OCI-LY3 (cell line): Measurements from ENCODE around the gene SIVA1.

Experiments used
- H2AFZ ChIP-seq: fragments of 200-600, 300-600 bp; shearing (Covaris generic); 2 replicates; pipeline ENCODE4 v1.6.0; 2014; ENCODE audit warnings: antibody characterized with exemption, low read depth, low read length
- H3K27ac ChIP-seq: fragments of 200-600, 300-600 bp; sonication (generic); 2 replicates; pipeline ENCODE4 v1.5.1; 2014; ENCODE audit warnings: mild to moderate bottlenecking, low read length, moderate library complexity, mixed read lengths
- H3K27me3 ChIP-seq: fragments of 200-600, 300-600 bp; sonication (generic); 2 replicates; pipeline ENCODE4 v1.6.1; 2014; ENCODE audit warnings: low read depth, low read length, mixed read lengths
- H3K36me3 ChIP-seq: fragments of 200-600, 300-600 bp; sonication (generic); replicated peaks from 2 replicates; pipeline ENCODE3; 2014; ENCODE audit warnings: low read depth, low read length, mixed read lengths
- H3K4me1 ChIP-seq: fragments of 300-600, 200-600 bp; sonication (generic); 2 replicates; pipeline ENCODE4 v1.6.1; 2014; ENCODE audit warnings: low read length, mixed read lengths
- H3K4me2 ChIP-seq: fragments of 200-600, 300-600 bp; sonication (generic); 2 replicates; pipeline ENCODE4 v1.6.1; 2014; ENCODE audit warnings: low read length, mixed read lengths
- H3K4me3 ChIP-seq: fragments of 300-600, 200-600 bp; sonication (generic); 2 replicates; pipeline ENCODE4 v1.5.1; 2014; ENCODE audit warnings: antibody characterized with exemption, mild to moderate bottlenecking, low read length, moderate library complexity
- H3K79me2 ChIP-seq: fragments of 300-600, 200-600 bp; shearing (Covaris generic); 2 replicates; pipeline ENCODE4 v1.6.1; 2014; ENCODE audit warnings: mild to moderate bottlenecking, low read length, mixed read lengths
- H3K9ac ChIP-seq: fragments of 300-600, 200-600 bp; shearing (Covaris generic); 2 replicates; pipeline ENCODE4 v1.6.0; 2014; ENCODE audit warnings: mild to moderate bottlenecking, low read length, moderate library complexity
- H3K9me3 ChIP-seq: fragments of 200-600, 300-600 bp; shearing (Covaris generic); 2 replicates; pipeline ENCODE4 v1.6.1; 2014; ENCODE audit warnings: low read length, mixed read lengths; ENCODE audit not compliant: insufficient read depth
- H4K20me1 ChIP-seq: fragments of 200-600, 300-600 bp; sonication (generic); 2 replicates; pipeline ENCODE4 v1.6.1; 2016; ENCODE audit warnings: low read length, mixed read lengths; ENCODE audit not compliant: insufficient read depth
- CTCF ChIP-seq: fragments of 200-600, 300-600 bp; sonication (generic); IDR thresholded peaks from 2 replicates; pipeline ENCODE4 v1.5.1; 2014; ENCODE audit warnings: antibody characterized with exemption, low read length, low read depth
- EZH2phosphoT487 ChIP-seq: fragments of 200-600 bp; shearing (Covaris generic); IDR thresholded peaks from 2 replicates; pipeline ENCODE4 v1.6.1; 2018; ENCODE audit warnings: antibody characterized with exemption, mixed run types, low read depth

The SIVA1 gene

GRCh38 chr14:104766256-104766862 is 13.4 kb downstream of the SIVA1 start:
- no peak overlapping the region for H3K4me3 ChIP-seq
- no peak overlapping the region for H3K4me2 ChIP-seq
- no peaks in the 10 kb centered on the region for H3K9me3 ChIP-seq
- no peak overlapping the region for H3K27ac ChIP-seq
- H3K9ac ChIP-seq, result no peak overlapping the region
- H3K4me1 ChIP-seq, result 0 out of 2 replicates have a peak, but pooled peaks cover 2% of the 10 kb centered on the region
- peaks cover 22% of the 10 kb centered on the region for H3K36me3 ChIP-seq
- H3K27me3 ChIP-seq, result no peaks in the 10 kb centered on the region
- TF ChIP-seq EZH2phosphoT487 (no peak), CTCF (no peak)
- no peaks in the 10 kb centered on the region for H3K79me2 ChIP-seq
- no peaks in the 10 kb centered on the region for H4K20me1 ChIP-seq
- H2AFZ ChIP-seq, result no peak overlapping the region

GRCh38 chr14:104766863-104767633 is 14.1 kb downstream of the SIVA1 start:
- Histone ChIP-seq H3K4me2 (no peak overlapping the region), H3K9ac (no peak overlapping the region)

GRCh38 chr14:104767634-104767918 is 14.6 kb downstream of the SIVA1 start:
- no peak overlapping the region for H3K9ac ChIP-seq
- H3K4me3 ChIP-seq, result no peak overlapping the region

More at GRCh38 chr14:104766863-104767633, 14.1 kb downstream of the SIVA1 start:
- H3K4me3 ChIP-seq, result no peak overlapping the region
- no peak overlapping the region for H2AFZ ChIP-seq
- H3K4me1 ChIP-seq, result 0 out of 2 replicates have a peak, but pooled peaks cover 2% of the 10 kb centered on the region
- H3K27me3 ChIP-seq, result no peaks in the 10 kb centered on the region
- no peaks in the 10 kb centered on the region for H4K20me1 ChIP-seq
- H3K79me2 ChIP-seq, result no peaks in the 10 kb centered on the region
- H3K27ac ChIP-seq, result no peak overlapping the region
- TF ChIP-seq CTCF, result no peak
- TF ChIP-seq EZH2phosphoT487, result no peak
- peaks cover 26% of the 10 kb centered on the region for H3K36me3 ChIP-seq
- H3K9me3 ChIP-seq, result no peaks in the 10 kb centered on the region

More at GRCh38 chr14:104767634-104767918, 14.6 kb downstream of the SIVA1 start:
- Histone ChIP-seq H3K27ac (no peak overlapping the region), H4K20me1 (no peaks in the 10 kb centered on the region), H3K4me1 (0 out of 2 replicates have a peak, but pooled peaks cover 2% of the 10 kb centered on the region), H3K4me2 (no peak overlapping the region), H2AFZ (no peak overlapping the region), H3K9me3 (no peaks in the 10 kb centered on the region), H3K79me2 (no peaks in the 10 kb centered on the region), H3K27me3 (no peaks in the 10 kb centered on the region), H3K36me3 (peaks cover 27% of the 10 kb centered on the region)
- TF ChIP-seq EZH2phosphoT487, result no peak
- TF ChIP-seq CTCF, result no peak
